HG03280 (cell line): ENCODE data around the gene KCNG4.

Source experiments
- ATAC-seq: cut with Tn5 transposase; IDR thresholded peaks from one replicate; pipeline ENCODE4 v1.9.1; 2021; ENCODE audit warnings: mild to moderate bottlenecking, moderate library complexity; ENCODE audit not compliant: unreplicated experiment

The KCNG4 gene

GRCh38 chr16:84186685-84187437 is 53.0 kb downstream of the KCNG4 start, which contains the start of gene TAF1C:
Gene TAF1C (minus strand): TSS chr16:84187057. CDS start chr16:84184988, 2,069 bp downstream.
- ATAC-seq, result peak; percentile 99

- ATAC-seq, result no peak
Observed at GRCh38 chr16:84184775-84185174, 55.0 kb downstream of the KCNG4 start.

DNA sequence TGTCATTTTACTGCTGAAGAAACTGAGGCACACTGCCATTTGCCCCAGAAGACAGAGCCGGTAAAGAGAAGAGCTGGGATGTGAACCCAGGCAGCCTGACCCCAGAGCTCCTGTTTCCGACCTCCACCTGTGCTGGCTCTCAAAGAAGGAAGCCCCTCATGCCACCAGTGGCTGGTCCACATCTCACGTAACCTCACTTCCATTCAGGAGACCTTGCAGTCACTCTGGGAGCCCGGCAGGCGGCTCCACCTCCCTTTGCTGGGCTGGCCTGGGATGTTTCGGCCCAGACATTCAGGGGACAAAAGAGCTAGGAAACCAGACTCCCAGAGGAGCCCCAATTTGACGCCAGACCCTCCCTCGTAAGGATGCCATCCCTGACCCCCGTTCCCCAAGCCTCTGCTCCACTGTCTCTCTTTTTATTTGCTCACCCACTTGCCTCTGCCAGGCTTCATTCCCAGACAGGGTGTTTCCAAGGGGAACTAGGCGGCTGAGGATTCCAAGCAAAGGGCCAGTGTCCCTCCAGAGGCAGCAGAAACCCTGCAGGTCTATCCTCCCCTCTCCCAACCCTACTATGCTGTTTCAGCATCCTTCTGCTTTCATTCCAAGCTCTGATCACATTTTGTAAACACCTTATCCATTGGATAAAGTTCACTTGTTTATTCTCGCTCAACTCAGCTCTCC is 55.8 kb downstream of the KCNG4 start:
- no peak for ATAC-seq

- no peak for ATAC-seq
Observed at GRCh38 chr16:84183572-84183875, 56.3 kb downstream of the KCNG4 start.

- no peak for ATAC-seq
Observed at GRCh38 chr16:84182680-84183571, 56.9 kb downstream of the KCNG4 start.

DNA sequence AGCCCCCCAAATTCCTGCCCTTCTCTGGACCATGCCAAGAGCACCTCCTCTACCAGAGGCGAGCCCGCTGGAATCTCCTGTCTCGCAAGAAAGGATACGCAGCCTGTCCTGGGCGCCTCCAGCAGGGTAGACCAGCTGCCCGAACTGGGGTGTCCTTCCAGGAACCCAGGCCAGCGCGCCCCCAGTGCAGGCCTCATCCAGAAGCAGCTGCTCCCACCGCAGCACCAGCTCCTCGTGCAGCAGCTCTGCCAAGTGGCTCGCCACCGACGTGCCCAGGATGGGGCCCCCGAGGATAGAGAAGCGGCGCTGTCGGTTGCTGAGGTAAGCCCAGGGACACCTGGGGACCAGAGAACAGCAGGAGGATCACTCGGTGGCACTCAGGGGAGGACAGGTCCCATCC is 57.7 kb downstream of the KCNG4 start:
- ATAC-seq, result no peak

DNA sequence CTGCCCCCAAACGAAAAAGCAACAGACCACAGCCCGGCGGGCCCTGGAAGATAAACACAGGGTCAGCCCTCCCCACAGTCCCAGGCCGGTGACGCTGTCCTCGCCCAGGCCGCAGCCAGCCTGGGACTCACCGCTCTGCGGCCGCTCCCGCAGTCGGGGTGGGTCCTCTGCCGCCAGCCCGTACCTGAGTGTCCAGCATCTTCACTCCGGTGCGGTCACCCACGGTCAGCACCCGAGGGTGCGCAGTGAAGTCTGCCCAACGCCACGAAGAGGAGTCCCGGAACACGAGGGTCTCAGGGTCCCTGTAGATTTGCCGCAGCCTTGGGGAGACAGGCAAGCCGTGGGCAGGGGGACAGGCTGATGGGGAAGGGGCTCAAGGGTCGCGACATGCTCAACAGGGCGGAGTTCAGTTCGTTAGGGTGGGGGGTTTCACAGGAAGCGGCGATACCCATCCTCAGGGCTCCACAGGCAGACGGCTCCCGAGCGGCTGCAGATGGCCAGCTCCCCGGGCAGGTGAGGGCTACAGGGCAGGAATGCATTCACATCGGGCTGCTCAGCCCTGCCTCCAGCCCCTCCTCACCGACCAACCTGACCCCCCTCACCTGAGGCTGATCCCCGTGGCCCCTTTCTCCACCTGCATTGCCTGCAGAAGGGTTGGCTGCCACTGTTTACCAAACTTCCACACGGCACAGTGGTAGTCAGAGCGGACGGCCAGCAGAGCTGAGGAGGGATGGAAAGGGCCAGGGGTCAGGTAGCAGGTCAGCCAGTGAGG is 58.5 kb downstream of the KCNG4 start:
- no peak for ATAC-seq

DNA sequence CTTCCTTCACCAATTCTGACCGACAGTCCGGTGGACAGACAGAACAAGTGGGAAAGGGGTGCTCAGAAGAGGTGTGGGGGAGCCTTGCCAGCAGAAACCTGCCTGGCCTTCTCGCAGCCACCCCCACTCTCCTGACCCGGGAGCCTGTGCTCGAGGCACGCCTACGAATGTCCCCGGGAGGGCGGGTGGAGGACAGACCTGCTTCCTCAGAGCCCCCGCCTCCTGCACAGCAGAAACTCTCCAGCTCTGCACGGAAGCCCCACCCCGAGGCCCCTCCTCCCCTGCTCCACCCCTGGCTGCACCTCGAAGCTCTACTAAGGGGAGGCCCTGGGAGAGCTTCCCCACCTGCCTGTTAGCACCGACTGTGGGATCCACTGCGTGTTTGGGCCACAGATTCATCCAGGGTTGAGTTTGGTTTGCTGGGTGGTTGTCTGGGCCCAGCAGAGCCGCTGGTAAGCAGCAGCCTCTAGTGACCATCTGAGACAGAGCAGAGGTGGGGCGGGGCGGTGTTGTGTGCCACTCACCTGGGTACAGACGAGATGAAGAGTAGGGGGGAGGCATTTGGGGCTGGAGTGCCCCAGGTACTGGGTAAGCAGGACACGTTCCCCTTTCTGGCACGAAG is 59.2 kb downstream of the KCNG4 start:
- ATAC-seq, result no peak

DNA sequence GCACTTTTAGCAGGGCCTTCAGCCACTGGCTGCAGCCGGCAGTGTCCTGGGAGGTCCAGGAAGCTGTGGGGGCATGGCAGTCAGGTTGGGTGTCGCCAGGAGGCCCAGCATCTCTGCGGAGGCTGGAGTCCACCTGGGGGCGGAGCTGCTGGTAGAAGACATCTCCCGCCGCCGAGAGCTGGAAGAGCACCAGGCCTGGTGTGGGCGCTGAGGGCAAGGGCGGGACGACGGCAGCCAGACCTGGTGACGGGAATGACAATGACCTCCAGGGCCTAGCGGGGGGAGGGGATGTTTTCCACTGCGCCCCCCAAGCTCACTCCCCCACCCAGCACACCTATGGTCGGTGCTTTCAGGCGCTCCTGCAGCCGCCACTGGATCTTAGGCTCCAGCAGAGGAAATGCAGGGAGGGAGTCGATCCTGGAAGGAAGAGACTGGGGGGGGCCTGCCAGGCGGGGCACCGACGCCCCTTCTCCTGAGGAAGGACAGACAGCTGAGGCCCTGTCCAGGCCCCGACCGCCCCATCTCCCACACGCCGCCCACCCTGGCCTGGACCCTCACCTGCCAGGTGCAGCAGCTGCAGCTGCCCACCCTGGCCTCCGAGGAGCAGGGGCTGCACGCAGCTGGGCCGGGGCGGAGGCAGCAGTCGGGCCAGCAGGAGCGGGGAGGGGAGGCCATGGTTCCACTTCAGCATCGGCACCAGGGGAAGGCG is 60.0 kb downstream of the KCNG4 start:
- no peak for ATAC-seq

DNA sequence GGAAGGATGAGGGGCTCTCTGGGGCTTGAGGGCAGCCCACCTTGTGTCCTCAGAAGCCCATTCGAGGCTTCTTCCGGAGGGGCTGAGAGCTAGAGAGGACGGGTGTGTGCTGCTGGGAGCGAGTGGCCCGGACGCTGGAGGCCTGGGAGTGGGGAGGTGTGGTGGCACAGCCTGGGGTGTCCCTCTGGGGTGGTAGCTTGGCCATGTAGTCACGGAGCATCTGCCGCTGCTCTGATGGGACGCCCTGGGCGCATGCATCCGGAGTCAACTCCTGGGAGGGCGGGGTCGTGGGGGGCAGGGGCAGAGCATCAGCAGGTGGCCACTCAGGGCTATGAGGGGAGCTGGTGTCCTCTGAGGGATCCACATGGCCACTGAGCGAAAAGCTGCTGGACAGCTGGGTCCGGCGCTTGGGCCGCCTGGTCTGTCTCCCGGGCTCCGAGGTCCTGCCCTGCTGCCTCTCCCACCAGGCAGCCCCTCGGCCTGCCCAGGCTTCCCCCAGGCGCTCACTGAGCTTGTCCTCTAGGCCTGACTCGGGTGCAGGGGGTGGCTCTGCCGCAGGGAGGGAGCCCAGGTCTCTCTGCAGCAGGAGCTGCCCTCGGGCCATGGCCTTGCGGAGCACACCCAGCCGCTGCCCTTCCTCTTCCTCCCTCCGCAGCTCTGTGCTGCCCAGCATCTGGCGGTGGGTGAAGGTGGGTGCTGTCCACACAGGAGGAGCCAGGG is 60.8 kb downstream of the KCNG4 start:
- ATAC-seq, result no peak

- ATAC-seq, result no peak
Observed at GRCh38 chr16:84178146-84178765, 61.6 kb downstream of the KCNG4 start.

- no peak for ATAC-seq
Observed at GRCh38 chr16:84177741-84178073, 62.1 kb downstream of the KCNG4 start.

GRCh38 chr16:84176192-84177053 is 63.4 kb downstream of the KCNG4 start:
- no peak for ATAC-seq

DNA sequence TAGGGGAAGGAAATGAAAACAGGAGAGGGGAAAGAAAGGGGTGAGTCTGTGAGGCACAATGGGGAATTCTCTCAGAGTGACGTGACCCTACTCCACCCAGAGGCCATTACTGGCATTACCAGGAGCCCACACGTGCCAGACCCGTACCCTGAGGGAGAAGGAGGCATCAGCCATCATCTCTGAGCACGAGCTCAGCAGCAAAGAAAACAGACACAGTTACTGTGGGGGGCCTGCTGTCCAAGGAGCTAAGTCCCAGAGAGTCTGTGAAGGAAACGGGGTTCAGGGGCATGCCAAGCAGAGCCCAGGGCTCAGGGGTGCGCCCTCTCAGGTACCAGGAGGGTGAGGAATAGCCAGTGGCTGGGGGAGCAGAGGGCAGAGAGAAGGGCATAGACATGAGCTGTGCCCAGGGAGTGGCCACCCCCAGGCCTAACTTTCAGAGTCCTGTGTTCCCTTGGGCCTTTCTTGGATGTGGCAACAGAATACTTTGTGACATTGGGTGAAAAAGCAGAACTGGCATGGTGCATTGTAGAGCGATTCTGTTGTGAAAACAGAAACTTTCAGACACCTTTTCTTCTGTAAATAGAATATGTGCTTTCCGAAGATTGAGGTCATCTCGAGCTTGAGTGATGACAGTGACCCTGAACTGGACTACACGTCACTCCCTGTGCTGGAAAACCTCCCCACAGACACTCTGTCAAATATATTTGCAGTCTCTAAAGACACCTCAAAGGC is 64.3 kb downstream of the KCNG4 start:
- peak; percentile 69 for ATAC-seq

- ATAC-seq, result no peak
Observed at GRCh38 chr16:84174396-84174795, 65.4 kb downstream of the KCNG4 start.

- no peak for ATAC-seq
Observed at GRCh38 chr16:84169765-84170310, 70.0 kb downstream of the KCNG4 start.
